ENCODE data around the gene ZFY.

DNA sequence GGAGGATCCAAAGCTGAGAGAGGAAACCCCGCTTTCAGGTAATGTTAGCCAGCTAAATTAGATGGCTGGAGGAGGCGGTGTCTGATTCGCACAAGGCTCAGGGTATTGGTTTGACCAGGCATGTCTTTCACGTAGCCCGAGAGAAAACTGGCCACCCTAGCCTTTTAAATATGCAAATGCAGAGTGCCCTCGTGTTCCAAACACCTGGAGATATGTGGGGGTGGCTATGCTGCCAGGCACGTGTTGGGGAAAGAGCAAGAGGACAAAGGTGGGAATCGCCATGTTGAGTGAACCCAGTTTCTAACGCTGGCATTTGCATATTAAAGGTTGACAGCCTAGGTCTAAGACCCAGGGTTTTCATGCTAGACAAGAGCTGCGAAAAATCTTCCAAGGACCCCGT lies 84.4 kb downstream of the ZFY start:
- TF ChIP-seq EZH2 (IDR thresholded peaks at IDR 0.05; ENCODE audit: low read length, unreplicated experiment), result no peak
- TF ChIP-seq, protein P1, sequence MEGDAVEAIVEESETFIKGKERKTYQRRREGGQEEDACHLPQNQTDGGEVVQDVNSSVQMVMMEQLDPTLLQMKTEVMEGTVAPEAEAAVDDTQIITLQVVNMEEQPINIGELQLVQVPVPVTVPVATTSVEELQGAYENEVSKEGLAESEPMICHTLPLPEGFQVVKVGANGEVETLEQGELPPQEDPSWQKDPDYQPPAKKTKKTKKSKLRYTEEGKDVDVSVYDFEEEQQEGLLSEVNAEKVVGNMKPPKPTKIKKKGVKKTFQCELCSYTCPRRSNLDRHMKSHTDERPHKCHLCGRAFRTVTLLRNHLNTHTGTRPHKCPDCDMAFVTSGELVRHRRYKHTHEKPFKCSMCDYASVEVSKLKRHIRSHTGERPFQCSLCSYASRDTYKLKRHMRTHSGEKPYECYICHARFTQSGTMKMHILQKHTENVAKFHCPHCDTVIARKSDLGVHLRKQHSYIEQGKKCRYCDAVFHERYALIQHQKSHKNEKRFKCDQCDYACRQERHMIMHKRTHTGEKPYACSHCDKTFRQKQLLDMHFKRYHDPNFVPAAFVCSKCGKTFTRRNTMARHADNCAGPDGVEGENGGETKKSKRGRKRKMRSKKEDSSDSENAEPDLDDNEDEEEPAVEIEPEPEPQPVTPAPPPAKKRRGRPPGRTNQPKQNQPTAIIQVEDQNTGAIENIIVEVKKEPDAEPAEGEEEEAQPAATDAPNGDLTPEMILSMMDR (conservative IDR thresholded peaks at IDR 0.05; ENCODE audit: low read depth, low read length), result no peak

Data from PC-3 (cell line).